Measurements from ENCODE around the gene INSYN2B. TPM values are rescaled to one million over a fixed set of nuclear protein-coding genes. Genes with fewer than 3 reads are reported as not detected.
A peak's percentile ranks its signal among the peaks of the same experiment; 100 is the strongest.
"Not testable (repeated sequence)": the region's sequence is repeated elsewhere in the genome, so short reads cannot be mapped to it uniquely, and the experiment has no call there.

Gene INSYN2B
- total and polyA plus RNA-seq, 2 donors, result 0.05 to 0.26 TPM

GRCh38 chr5:169960659-169961058, 19.6 kb downstream of the INSYN2B start:
- H3K4me3 ChIP-seq (ENCODE audit: low read depth, low read length), result no peak overlapping the region
- no peaks in the 10 kb centered on the region for H3K4me1 ChIP-seq (ENCODE audit: insufficient read depth)
- no peak for DNase-seq (ENCODE audit: extremely low spot score)
- WGBS, result 92% methylated on average over 2 of the region's 2 CpGs
- H3K27ac ChIP-seq (ENCODE audit: low read depth), result no peak overlapping the region
- no peaks in the 10 kb centered on the region for H3K36me3 ChIP-seq (ENCODE audit: insufficient read depth)

- 73% methylated on average over 3 of the region's 3 CpGs for WGBS
- Histone ChIP-seq H3K4me1 (ENCODE audit: insufficient read depth) (no peaks in the 10 kb centered on the region), H3K27ac (ENCODE audit: low read depth) (no peak overlapping the region), H3K4me3 (ENCODE audit: low read depth, low read length) (no peak overlapping the region), H3K36me3 (ENCODE audit: insufficient read depth) (no peaks in the 10 kb centered on the region)
- DNase-seq (ENCODE audit: extremely low spot score), result no peak
These were observed 22.0 kb downstream of the INSYN2B start for GRCh38 chr5:169958278-169958677.

GRCh38 chr5:169956756-169957155, 23.5 kb downstream of the INSYN2B start:
- H3K27ac ChIP-seq (ENCODE audit: low read depth), result no peak overlapping the region
- DNase-seq (ENCODE audit: extremely low spot score), result no peak
- H3K4me1 ChIP-seq (ENCODE audit: insufficient read depth), result no peaks in the 10 kb centered on the region
- H3K4me3 ChIP-seq (ENCODE audit: low read depth, low read length), result no peak overlapping the region
- no peaks in the 10 kb centered on the region for H3K36me3 ChIP-seq (ENCODE audit: insufficient read depth)

- 60% methylated on average over 3 of the region's 3 CpGs for WGBS
- H3K4me3 ChIP-seq (ENCODE audit: low read depth, low read length), result no peak overlapping the region
- DNase-seq (ENCODE audit: extremely low spot score), result no peak
- no peak overlapping the region for H3K27ac ChIP-seq (ENCODE audit: low read depth)
- no peaks in the 10 kb centered on the region for H3K36me3 ChIP-seq (ENCODE audit: insufficient read depth)
- no peaks in the 10 kb centered on the region for H3K4me1 ChIP-seq (ENCODE audit: insufficient read depth)
These were observed 24.2 kb downstream of the INSYN2B start for GRCh38 chr5:169956126-169956525.

GRCh38 chr5:169954786-169955185, 25.5 kb downstream of the INSYN2B start:
- Histone ChIP-seq H3K4me3 (ENCODE audit: low read depth, low read length) (no peak overlapping the region), H3K4me1 (ENCODE audit: insufficient read depth) (no peaks in the 10 kb centered on the region), H3K36me3 (ENCODE audit: insufficient read depth) (no peaks in the 10 kb centered on the region), H3K27ac (ENCODE audit: low read depth) (no peak overlapping the region)
- WGBS, result 80% methylated on average over 6 of the region's 6 CpGs
- no peak for DNase-seq (ENCODE audit: extremely low spot score)

- not testable (repeated sequence) for DNase-seq (ENCODE audit: extremely low spot score); H3K27ac ChIP-seq (ENCODE audit: low read depth); H3K4me1 ChIP-seq (ENCODE audit: insufficient read depth); H3K4me3 ChIP-seq (ENCODE audit: low read depth, low read length); H3K36me3 ChIP-seq (ENCODE audit: insufficient read depth)
- WGBS, result 56% methylated on average over 4 of the region's 4 CpGs
These were observed 27.1 kb downstream of the INSYN2B start for GRCh38 chr5:169953196-169953595.

GRCh38 chr5:169950333-169950732, 30.0 kb downstream of the INSYN2B start:
- no peaks in the 10 kb centered on the region for H3K36me3 ChIP-seq (ENCODE audit: insufficient read depth)
- no peak for DNase-seq (ENCODE audit: extremely low spot score)
- WGBS, result 84% methylated on average over 2 of the region's 2 CpGs
- no peak overlapping the region for H3K4me3 ChIP-seq (ENCODE audit: low read depth, low read length)
- H3K27ac ChIP-seq (ENCODE audit: low read depth), result no peak overlapping the region
- H3K4me1 ChIP-seq (ENCODE audit: insufficient read depth), result no peaks in the 10 kb centered on the region

DNA sequence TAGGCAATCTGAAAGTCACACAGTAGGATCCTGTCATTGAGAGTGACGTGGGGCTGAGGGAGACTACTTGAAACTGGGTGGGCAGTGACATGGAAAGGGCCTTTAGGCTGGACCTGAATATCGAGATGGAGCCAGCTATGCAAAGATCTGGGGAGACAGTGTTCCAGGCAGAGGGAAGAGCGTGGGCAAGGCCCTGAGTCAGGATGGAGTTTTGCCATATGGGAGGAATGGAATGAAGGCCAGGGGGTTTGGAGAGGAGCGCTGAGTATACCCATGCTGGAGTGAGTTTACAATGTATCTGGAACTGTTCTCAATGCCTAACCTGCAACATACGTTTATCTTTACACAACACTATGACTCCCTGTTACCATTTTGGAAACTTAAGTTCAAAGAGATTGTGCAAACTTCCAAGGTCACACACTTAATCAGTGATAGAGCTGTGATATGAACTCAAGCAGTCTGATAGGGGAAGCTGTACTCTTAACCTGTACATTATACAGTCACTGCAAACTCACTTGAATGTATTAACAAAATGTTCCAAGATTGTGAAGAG, 33.5 kb downstream of the INSYN2B start:
- Histone ChIP-seq H3K4me1 (ENCODE audit: insufficient read depth) (no peaks in the 10 kb centered on the region), H3K27ac (ENCODE audit: low read depth) (no peak overlapping the region), H3K36me3 (ENCODE audit: insufficient read depth) (no peaks in the 10 kb centered on the region), H3K4me3 (ENCODE audit: low read depth, low read length) (no peak overlapping the region)
- no peak for DNase-seq (ENCODE audit: extremely low spot score)
- 92% methylated on average over 5 of the region's 5 CpGs for WGBS

DNA sequence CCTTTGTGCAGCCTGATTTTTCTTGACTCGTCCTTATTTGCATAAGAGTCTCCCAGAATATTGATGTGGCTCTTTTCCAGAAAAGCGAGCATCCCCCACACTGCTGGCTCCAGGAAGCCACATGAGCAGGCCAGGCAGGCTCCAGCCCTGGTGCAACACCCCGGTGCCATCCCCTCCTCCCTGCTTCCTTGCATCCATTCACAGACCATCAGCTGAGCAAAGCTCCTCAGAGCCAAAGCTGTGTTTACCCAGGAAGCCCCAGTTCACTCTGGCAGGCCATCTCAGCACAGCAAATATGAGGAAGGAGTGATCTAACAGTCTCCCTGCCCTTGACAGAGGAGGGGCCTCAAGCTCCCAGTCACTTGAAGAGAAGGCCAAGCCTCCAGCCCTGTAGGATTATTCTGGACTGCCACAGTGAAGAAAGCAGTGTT, 34.4 kb downstream of the INSYN2B start:
- DNase-seq (ENCODE audit: extremely low spot score), result peak; percentile 40
- 21% methylated on average over 3 of the region's 3 CpGs for WGBS

GRCh38 chr5:169944922-169945680, 35.2 kb downstream of the INSYN2B start:
- 71% methylated on average over 8 of the region's 8 CpGs for WGBS
- H3K4me1 ChIP-seq (ENCODE audit: insufficient read depth), result no peaks in the 10 kb centered on the region
- no peaks in the 10 kb centered on the region for H3K36me3 ChIP-seq (ENCODE audit: insufficient read depth)
- no peak for DNase-seq (ENCODE audit: extremely low spot score)
- H3K27ac ChIP-seq (ENCODE audit: low read depth), result no peak overlapping the region
- no peak overlapping the region for H3K4me3 ChIP-seq (ENCODE audit: low read depth, low read length)

More for the DNA sequence above, 34.4 kb downstream of the INSYN2B start:
- Histone ChIP-seq H3K4me3 (ENCODE audit: low read depth, low read length) (no peak overlapping the region), H3K4me1 (ENCODE audit: insufficient read depth) (no peaks in the 10 kb centered on the region), H3K36me3 (ENCODE audit: insufficient read depth) (no peaks in the 10 kb centered on the region), H3K27ac (ENCODE audit: low read depth) (no peak overlapping the region)

DNA sequence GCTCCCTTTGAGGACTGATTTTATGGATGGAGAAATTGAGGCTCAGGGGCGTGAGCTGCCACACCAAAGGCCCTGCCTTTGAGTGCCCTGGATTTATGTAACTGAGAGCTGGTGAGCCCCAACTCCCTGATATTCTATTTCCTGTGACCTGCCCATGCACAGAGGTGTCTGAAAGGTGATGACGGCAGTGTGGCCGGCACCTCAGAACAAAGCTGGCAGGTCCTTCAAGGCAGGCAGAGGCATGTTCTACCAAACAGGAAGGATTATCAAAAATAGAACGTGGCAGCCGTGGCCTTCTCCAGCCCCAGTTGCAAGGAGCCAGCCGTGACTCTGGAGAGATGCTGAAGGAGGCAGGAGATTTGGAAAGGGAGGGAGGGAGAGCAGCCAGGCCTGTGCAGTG, 36.2 kb downstream of the INSYN2B start:
- no peak for DNase-seq (ENCODE audit: extremely low spot score)
- Histone ChIP-seq H3K4me3 (ENCODE audit: low read depth, low read length) (no peak overlapping the region), H3K4me1 (ENCODE audit: insufficient read depth) (no peaks in the 10 kb centered on the region), H3K36me3 (ENCODE audit: insufficient read depth) (no peaks in the 10 kb centered on the region), H3K27ac (ENCODE audit: low read depth) (no peak overlapping the region)
- 73% methylated on average over 6 of the region's 6 CpGs for WGBS

DNA sequence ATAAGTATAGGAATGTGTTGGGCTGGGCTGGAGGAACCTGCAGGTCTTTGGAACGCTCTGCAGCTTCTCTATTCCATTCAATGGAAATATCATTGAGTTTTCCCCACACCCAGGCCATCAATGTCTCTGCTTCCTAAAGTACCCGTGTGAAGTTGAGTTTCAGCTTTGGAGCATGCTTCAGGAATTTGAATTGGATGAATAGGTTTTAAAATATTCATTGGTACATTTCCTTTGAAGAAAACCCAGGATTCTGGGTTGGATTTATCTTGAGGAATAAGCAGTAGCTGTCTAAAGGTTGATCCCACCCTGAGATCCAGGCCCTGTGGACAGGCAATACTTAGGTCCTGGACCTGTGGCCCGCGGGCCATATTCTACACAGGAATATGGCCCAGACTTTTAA, 37.3 kb downstream of the INSYN2B start:
- H3K36me3 ChIP-seq (ENCODE audit: insufficient read depth), result no peaks in the 10 kb centered on the region
- WGBS, result 93% methylated on average over 4 of the region's 4 CpGs
- H3K4me1 ChIP-seq (ENCODE audit: insufficient read depth), result no peaks in the 10 kb centered on the region
- DNase-seq (ENCODE audit: extremely low spot score), result no peak
- no peak overlapping the region for H3K27ac ChIP-seq (ENCODE audit: low read depth)
- no peak overlapping the region for H3K4me3 ChIP-seq (ENCODE audit: low read depth, low read length)

- 90% methylated on average over 1 of the region's 1 CpG for WGBS
- DNase-seq (ENCODE audit: extremely low spot score), result no peak
- H3K27ac ChIP-seq (ENCODE audit: low read depth), result no peak overlapping the region
These were observed 38.1 kb downstream of the INSYN2B start for GRCh38 chr5:169942181-169942580.

GRCh38 chr5:169941542-169941941, 38.8 kb downstream of the INSYN2B start:
- Histone ChIP-seq H3K27ac (ENCODE audit: low read depth) (no peak overlapping the region), H3K36me3 (ENCODE audit: insufficient read depth) (no peaks in the 10 kb centered on the region), H3K4me3 (ENCODE audit: low read depth, low read length) (no peak overlapping the region), H3K4me1 (ENCODE audit: insufficient read depth) (no peaks in the 10 kb centered on the region)
- WGBS, result 80% methylated on average over 7 of the region's 7 CpGs
- DNase-seq (ENCODE audit: extremely low spot score), result no peak

More at GRCh38 chr5:169942181-169942580, 38.1 kb downstream of the INSYN2B start:
- Histone ChIP-seq H3K4me3 (ENCODE audit: low read depth, low read length) (no peak overlapping the region), H3K36me3 (ENCODE audit: insufficient read depth) (no peaks in the 10 kb centered on the region), H3K4me1 (ENCODE audit: insufficient read depth) (no peaks in the 10 kb centered on the region)

Data from urinary bladder (tissue), 4 donors.